Neural cell (in vitro differentiated cells): ENCODE results near the gene PRICKLE3. TPM values are rescaled to one million over a fixed set of nuclear protein-coding genes. Genes with fewer than 3 reads are reported as not detected.

Experiments used
- H2AFZ ChIP-seq: fragments of 200-600, 300-800 bp; sonication (generic), shearing (Covaris generic); 2 replicates; pipeline ENCODE4 v1.6.0; 2014; ENCODE audit warnings: low read depth, mild to moderate bottlenecking, antibody characterized with exemption, low read length, moderate library complexity
- H3F3A ChIP-seq: fragments of 200-600 bp; shearing (Covaris generic); 2 replicates; pipeline ENCODE4 v1.6.1; 2016; ENCODE audit warnings: mild to moderate bottlenecking, moderate library complexity, mixed read lengths, antibody characterized with exemption, low read length; ENCODE audit not compliant: insufficient read depth, poor library complexity, severe bottlenecking
- H3K27ac ChIP-seq: fragments of 200-600, 300-800 bp; sonication (generic), shearing (Covaris generic); 2 replicates; pipeline ENCODE4 v1.5.1; 2014; ENCODE audit warnings: mild to moderate bottlenecking, low read length, moderate library complexity
- H3K27me3 ChIP-seq: fragments of 300-800, 200-600 bp; sonication (generic), shearing (Covaris generic); 2 replicates; pipeline ENCODE4 v1.6.0; 2014; ENCODE audit warnings: mild to moderate bottlenecking, low read depth, low read length, moderate library complexity; ENCODE audit not compliant: insufficient read depth
- H3K36me3 ChIP-seq: fragments of 300-800, 200-600 bp; sonication (generic), shearing (Covaris generic); 2 replicates; pipeline ENCODE4 v1.5.1; 2014; ENCODE audit warnings: mild to moderate bottlenecking, antibody characterized with exemption, low read length, moderate library complexity; ENCODE audit not compliant: insufficient read depth
- H3K4me2 ChIP-seq: fragments of 300-800, 200-600 bp; sonication (generic), shearing (Covaris generic); 2 replicates; pipeline ENCODE4 v1.6.0; 2014; ENCODE audit warnings: mild to moderate bottlenecking, low read length
- H3K4me3 ChIP-seq: fragments of 300-800, 200-600 bp; sonication (generic), shearing (Covaris generic); 2 replicates; pipeline ENCODE4 v1.5.1; 2014; ENCODE audit warnings: mild to moderate bottlenecking, low read length, moderate library complexity
- H3K79me2 ChIP-seq: fragments of 200-600 bp; shearing (Covaris generic); replicated peaks from 2 replicates; pipeline ENCODE4 v1.6.0; 2014; ENCODE audit warnings: mild to moderate bottlenecking, low read length, moderate library complexity; ENCODE audit not compliant: insufficient read depth
- H3K9ac ChIP-seq: fragments of 300-800, 200-600 bp; sonication (generic), shearing (Covaris generic); 2 replicates; pipeline ENCODE4 v1.6.1; 2016; ENCODE audit warnings: mild to moderate bottlenecking, low read length, mixed read lengths
- H3K9me2 ChIP-seq: fragments of 200-600 bp; shearing (Covaris generic); 2 replicates; pipeline ENCODE4 v1.6.1; 2016; ENCODE audit warnings: mild to moderate bottlenecking, low read length, mixed read lengths; ENCODE audit not compliant: insufficient read depth
- H3K9me3 ChIP-seq: fragments of 200-600, 300-800 bp; sonication (generic), shearing (Covaris generic); 2 replicates; pipeline ENCODE4 v1.6.1; 2016; ENCODE audit warnings: mild to moderate bottlenecking, mixed run types, low read length, moderate library complexity, mixed read lengths
- H4K20me1 ChIP-seq: fragments of 200-600 bp; shearing (Covaris generic); 2 replicates; pipeline ENCODE4 v1.6.1; 2016; ENCODE audit warnings: mild to moderate bottlenecking, mixed run types; ENCODE audit not compliant: insufficient read depth
- EP300 ChIP-seq: fragments of 450-650 bp; conservative IDR thresholded peaks from 2 replicates; pipeline ENCODE4 v1.6.1; 2014; ENCODE audit warnings: antibody characterized with exemption, mild to moderate bottlenecking, moderate library complexity; ENCODE audit not compliant: poor library complexity, severe bottlenecking
- EZH2 ChIP-seq: fragments of 200-600, 300-800 bp; shearing (Covaris generic), sonication (generic); IDR thresholded peaks from 2 replicates; pipeline ENCODE4 v1.6.1; 2014; ENCODE audit warnings: antibody characterized with exemption, low read length, borderline replicate concordance, mild to moderate bottlenecking; ENCODE audit not compliant: insufficient read depth, poor library complexity, severe bottlenecking
- MXI1 ChIP-seq: fragments of 450-650 bp; conservative IDR thresholded peaks from 2 replicates; pipeline ENCODE4 v1.6.1; 2014; ENCODE audit warnings: antibody characterized with exemption, mild to moderate bottlenecking; ENCODE audit not compliant: poor library complexity, severe bottlenecking
- POLR2AphosphoS5 ChIP-seq: IDR thresholded peaks from 2 replicates; pipeline ENCODE4 v1.6.1; 2012
- RAD21 ChIP-seq: fragments of 450-650 bp; conservative IDR thresholded peaks from 2 replicates; pipeline ENCODE4 v1.6.1; 2014; ENCODE audit warnings: antibody characterized with exemption, mild to moderate bottlenecking, moderate library complexity
- SMC3 ChIP-seq: fragments of 450-650 bp; conservative IDR thresholded peaks from 2 replicates; pipeline ENCODE4 v1.6.1; 2014; ENCODE audit warnings: antibody characterized with exemption, mild to moderate bottlenecking, moderate library complexity; ENCODE audit not compliant: poor library complexity
- TAF1 ChIP-seq: IDR thresholded peaks from 2 replicates; pipeline ENCODE4 v1.6.1; 2012; ENCODE audit warnings: low read depth
- polyA plus RNA-seq: library from polyadenylated mRNA; depleted of rRNA; stranded (reverse); fragments of >200 nt; gene quantifications from 2 replicates; pipeline ENCODE4 v1.2.3, GENCODE V29; 2014
- TF ChIP-seq, protein P1 (sequence below): IDR thresholded peaks from 2 replicates; pipeline ENCODE4 v1.6.1; 2012; ENCODE audit warnings: borderline replicate concordance
- TF ChIP-seq, protein P2 (sequence below): fragments of 450-650 bp; IDR thresholded peaks from 2 replicates; pipeline ENCODE4 v1.5.1; 2014; ENCODE audit warnings: antibody characterized with exemption, mild to moderate bottlenecking, moderate library complexity; ENCODE audit not compliant: poor library complexity, severe bottlenecking

Gene PRICKLE3
- polyA plus RNA-seq, 1 donor from 2014 or later = 0.45 TPM

DNA sequence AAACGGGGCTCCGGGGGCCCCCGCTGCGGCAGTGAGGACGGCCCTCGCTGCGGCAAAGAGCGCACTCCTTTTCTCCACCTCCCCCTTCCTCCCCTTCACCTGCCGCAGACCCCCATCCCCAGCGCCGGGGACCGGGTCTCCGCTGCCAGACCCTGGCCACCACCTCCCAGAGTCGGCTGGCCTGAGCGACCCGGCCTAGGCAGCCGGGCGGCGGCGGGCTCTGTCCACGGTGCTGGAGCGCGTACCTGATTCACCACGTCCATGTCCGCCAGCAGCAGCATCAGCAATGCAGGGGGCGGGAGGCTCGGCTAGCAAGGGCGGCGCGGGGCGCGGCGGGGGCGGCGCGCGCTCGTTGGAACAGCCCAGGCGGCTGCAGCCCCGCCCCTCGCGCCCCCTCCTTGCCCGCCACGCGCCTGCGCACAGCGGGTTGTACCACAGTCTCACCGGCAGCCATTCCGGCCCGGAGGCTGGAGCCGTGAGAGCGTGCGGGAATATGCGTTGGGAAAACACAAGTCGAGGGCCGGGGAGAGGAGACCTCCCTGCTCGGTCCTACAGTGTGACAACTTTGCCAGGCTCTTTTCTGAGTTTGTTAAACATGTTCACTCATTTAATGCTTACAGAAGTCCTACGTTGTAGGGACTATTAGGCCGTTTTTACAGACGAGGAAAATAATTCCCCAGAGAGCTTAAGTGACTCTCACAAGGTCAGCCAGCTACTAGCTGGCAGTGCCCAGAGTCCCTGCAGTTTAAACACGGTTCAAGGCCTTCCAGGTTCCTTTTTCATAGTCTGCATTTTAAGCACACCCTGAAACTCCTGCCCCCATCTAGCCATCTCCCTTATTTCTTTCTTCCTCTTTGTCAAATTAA, 14.0 kb upstream of the PRICKLE3 start, which contains the start of gene SYP:
TSS of gene SYP (minus strand) at position 288 of the 866 bp plus-strand sequence. CDS start at position 281, 7 bp downstream.
- peak within 1 kb of the TSS; percentile 85 for H3K27ac ChIP-seq

DNA sequence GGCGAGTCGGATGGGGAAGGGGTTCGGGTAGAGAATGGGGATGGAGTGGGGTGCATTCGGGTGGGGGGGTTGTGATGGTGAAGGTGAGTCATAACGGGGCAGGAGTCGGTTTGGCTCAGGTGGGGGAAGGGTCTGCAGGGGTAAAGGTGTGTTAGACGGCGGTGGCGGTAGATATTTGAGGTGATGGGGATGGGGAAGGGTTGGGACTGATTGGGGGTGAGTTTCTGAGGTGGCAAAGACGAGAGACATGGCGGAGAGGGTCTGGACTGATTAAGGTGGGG, 13.1 kb upstream of the PRICKLE3 start:
- Histone ChIP-seq H3K79me2 (peaks cover 9% of the 10 kb centered on the region), H3K4me3 (peak overlapping the region; percentile 81), H4K20me1 (no peaks in the 10 kb centered on the region), H3K27ac (peak overlapping the region; percentile 85), H2AFZ (no peak overlapping the region), H3K4me2 (peak overlapping the region; percentile 76), H3K27me3 (no peaks in the 10 kb centered on the region), H3K9me3 (no peaks in the 10 kb centered on the region), H3K9ac (peak overlapping the region; percentile 93), H3K36me3 (no peaks in the 10 kb centered on the region), H3F3A (no peaks in the 10 kb centered on the region), H3K9me2 (no peaks in the 10 kb centered on the region)
- no peak for TF ChIP-seq EZH2
- TF ChIP-seq TAF1 = no peak
- TF ChIP-seq MXI1 = no peak
- TF ChIP-seq SMC3 = no peak
- TF ChIP-seq RAD21 = no peak
- TF ChIP-seq, protein P1, sequence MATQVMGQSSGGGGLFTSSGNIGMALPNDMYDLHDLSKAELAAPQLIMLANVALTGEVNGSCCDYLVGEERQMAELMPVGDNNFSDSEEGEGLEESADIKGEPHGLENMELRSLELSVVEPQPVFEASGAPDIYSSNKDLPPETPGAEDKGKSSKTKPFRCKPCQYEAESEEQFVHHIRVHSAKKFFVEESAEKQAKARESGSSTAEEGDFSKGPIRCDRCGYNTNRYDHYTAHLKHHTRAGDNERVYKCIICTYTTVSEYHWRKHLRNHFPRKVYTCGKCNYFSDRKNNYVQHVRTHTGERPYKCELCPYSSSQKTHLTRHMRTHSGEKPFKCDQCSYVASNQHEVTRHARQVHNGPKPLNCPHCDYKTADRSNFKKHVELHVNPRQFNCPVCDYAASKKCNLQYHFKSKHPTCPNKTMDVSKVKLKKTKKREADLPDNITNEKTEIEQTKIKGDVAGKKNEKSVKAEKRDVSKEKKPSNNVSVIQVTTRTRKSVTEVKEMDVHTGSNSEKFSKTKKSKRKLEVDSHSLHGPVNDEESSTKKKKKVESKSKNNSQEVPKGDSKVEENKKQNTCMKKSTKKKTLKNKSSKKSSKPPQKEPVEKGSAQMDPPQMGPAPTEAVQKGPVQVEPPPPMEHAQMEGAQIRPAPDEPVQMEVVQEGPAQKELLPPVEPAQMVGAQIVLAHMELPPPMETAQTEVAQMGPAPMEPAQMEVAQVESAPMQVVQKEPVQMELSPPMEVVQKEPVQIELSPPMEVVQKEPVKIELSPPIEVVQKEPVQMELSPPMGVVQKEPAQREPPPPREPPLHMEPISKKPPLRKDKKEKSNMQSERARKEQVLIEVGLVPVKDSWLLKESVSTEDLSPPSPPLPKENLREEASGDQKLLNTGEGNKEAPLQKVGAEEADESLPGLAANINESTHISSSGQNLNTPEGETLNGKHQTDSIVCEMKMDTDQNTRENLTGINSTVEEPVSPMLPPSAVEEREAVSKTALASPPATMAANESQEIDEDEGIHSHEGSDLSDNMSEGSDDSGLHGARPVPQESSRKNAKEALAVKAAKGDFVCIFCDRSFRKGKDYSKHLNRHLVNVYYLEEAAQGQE = no peak

More for the DNA sequence above, 14.0 kb upstream of the PRICKLE3 start, which contains the start of gene SYP:
- TF ChIP-seq SMC3 = no peak
- TF ChIP-seq RAD21 = peak; percentile 38
- TF ChIP-seq EZH2 = no peak
- TF ChIP-seq, protein P1 = peak; percentile 91
- TF ChIP-seq MXI1 = peak; percentile 60
- TF ChIP-seq TAF1 = peak; percentile 83
- peak; percentile 97 for TF ChIP-seq POLR2AphosphoS5
- TF ChIP-seq, protein P2, sequence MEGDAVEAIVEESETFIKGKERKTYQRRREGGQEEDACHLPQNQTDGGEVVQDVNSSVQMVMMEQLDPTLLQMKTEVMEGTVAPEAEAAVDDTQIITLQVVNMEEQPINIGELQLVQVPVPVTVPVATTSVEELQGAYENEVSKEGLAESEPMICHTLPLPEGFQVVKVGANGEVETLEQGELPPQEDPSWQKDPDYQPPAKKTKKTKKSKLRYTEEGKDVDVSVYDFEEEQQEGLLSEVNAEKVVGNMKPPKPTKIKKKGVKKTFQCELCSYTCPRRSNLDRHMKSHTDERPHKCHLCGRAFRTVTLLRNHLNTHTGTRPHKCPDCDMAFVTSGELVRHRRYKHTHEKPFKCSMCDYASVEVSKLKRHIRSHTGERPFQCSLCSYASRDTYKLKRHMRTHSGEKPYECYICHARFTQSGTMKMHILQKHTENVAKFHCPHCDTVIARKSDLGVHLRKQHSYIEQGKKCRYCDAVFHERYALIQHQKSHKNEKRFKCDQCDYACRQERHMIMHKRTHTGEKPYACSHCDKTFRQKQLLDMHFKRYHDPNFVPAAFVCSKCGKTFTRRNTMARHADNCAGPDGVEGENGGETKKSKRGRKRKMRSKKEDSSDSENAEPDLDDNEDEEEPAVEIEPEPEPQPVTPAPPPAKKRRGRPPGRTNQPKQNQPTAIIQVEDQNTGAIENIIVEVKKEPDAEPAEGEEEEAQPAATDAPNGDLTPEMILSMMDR = no peak
- peak; percentile 99 for TF ChIP-seq EP300
- Histone ChIP-seq H3K4me2 (peak within 1 kb of the TSS; percentile 76), H3K27me3 (no peaks in the 10 kb centered on the region), H3K36me3 (no peaks in the 10 kb centered on the region), H3K79me2 (peaks cover 9% of the 10 kb centered on the region), H4K20me1 (no peaks in the 10 kb centered on the region), H3K4me3 (peak within 1 kb of the TSS; percentile 81), H3K9me3 (no peaks in the 10 kb centered on the region), H3F3A (no peaks in the 10 kb centered on the region), H3K9me2 (no peaks in the 10 kb centered on the region), H2AFZ (peak within 1 kb of the TSS; percentile 56), H3K9ac (peak within 1 kb of the TSS; percentile 93)
